ENCODE measurements around the gene SETDB2.

- TF ChIP-seq CTCF (IDR thresholded peaks at IDR 0.05 in 4 of 5, conservative IDR thresholded peaks at IDR 0.05 in 1 of 5) (no peak), POLR2A (IDR thresholded peaks at IDR 0.05) (no peak)
Measured at GRCh38 chr13:49407068-49407467, 37.0 kb upstream of the SETDB2 start.
